Astrocyte (in vitro differentiated cells and primary cell): ENCODE data around the gene FTO. TPM values are rescaled to one million over a fixed set of nuclear protein-coding genes. Genes with fewer than 3 reads are reported as not detected.

Source experiments
- DNase-seq: peaks from one replicate; pipeline ENCODE4 v3.0.0-alpha.2; 2010; ENCODE audit warnings: low read depth
- FAIRE-seq: peaks from 2 replicates; lab custom pipeline; 2011; peaks lifted over from hg19 to GRCh38; lab: Jason Lieb, UNC
- H2AFZ ChIP-seq: 2 replicates; pipeline ENCODE4 v1.6.0; 2012; ENCODE audit warnings: low read depth, low read length, inconsistent platforms
- H3K27ac ChIP-seq: 2 replicates; pipeline ENCODE4 v1.5.1; 2011; ENCODE audit warnings: low read depth, low read length, inconsistent platforms
- H3K27me3 ChIP-seq: 2 replicates; pipeline ENCODE4 v1.6.0; 2011; ENCODE audit warnings: low read length, inconsistent platforms; ENCODE audit not compliant: insufficient read depth
- H3K36me3 ChIP-seq: 2 replicates; pipeline ENCODE4 v1.5.1; 2011; ENCODE audit warnings: low read length, inconsistent platforms; ENCODE audit not compliant: insufficient read depth
- H3K4me1 ChIP-seq: 2 replicates; pipeline ENCODE4 v1.5.1; 2011; ENCODE audit warnings: low read length, inconsistent platforms; ENCODE audit not compliant: insufficient read depth
- H3K4me2 ChIP-seq: 2 replicates; pipeline ENCODE4 v1.6.0; 2012; ENCODE audit warnings: low read length, inconsistent platforms
- H3K4me3 ChIP-seq: 2 replicates; pipeline ENCODE4 v1.5.1; 2011; ENCODE audit warnings: low read depth, mild to moderate bottlenecking, low read length, inconsistent platforms; ENCODE audit not compliant: insufficient read depth
- H3K79me2 ChIP-seq: 2 replicates; pipeline ENCODE4 v1.6.0; 2012; ENCODE audit warnings: mild to moderate bottlenecking, low read length, inconsistent platforms; ENCODE audit not compliant: insufficient read depth
- H3K9ac ChIP-seq: 2 replicates; pipeline ENCODE4 v1.6.0; 2012; ENCODE audit warnings: mild to moderate bottlenecking, low read length, inconsistent platforms
- H3K9me3 ChIP-seq: 2 replicates; pipeline ENCODE4 v1.5.1; 2012; ENCODE audit warnings: low read depth, mild to moderate bottlenecking, low read length, inconsistent platforms; ENCODE audit not compliant: insufficient read depth
- H4K20me1 ChIP-seq: 2 replicates; pipeline ENCODE4 v1.6.0; 2012; ENCODE audit warnings: low read length, inconsistent platforms; ENCODE audit not compliant: insufficient read depth
- H3K27ac Mint-ChIP-seq: one replicate; pipeline ENCODE4 v1.8.0; 2021; ENCODE audit warnings: mild to moderate bottlenecking, mixed read lengths; ENCODE audit not compliant: unreplicated experiment
- H3K27me3 Mint-ChIP-seq: one replicate; pipeline ENCODE4 v1.8.0; 2021; ENCODE audit warnings: low read depth, mixed read lengths; ENCODE audit not compliant: unreplicated experiment
- H3K36me3 Mint-ChIP-seq: one replicate; pipeline ENCODE4 v1.8.0; 2021; ENCODE audit warnings: low read depth, mixed read lengths; ENCODE audit not compliant: unreplicated experiment
- H3K4me1 Mint-ChIP-seq: one replicate; pipeline ENCODE4 v1.8.0; 2021; ENCODE audit warnings: low read depth, mixed read lengths; ENCODE audit not compliant: unreplicated experiment
- H3K4me3 Mint-ChIP-seq: one replicate; pipeline ENCODE4 v1.8.0; 2021; ENCODE audit warnings: mild to moderate bottlenecking, moderate library complexity, mixed read lengths; ENCODE audit not compliant: unreplicated experiment
- H3K9me3 Mint-ChIP-seq: one replicate; pipeline ENCODE4 v1.8.0; 2021; ENCODE audit warnings: mild to moderate bottlenecking, mixed read lengths; ENCODE audit not compliant: unreplicated experiment
- EZH2 ChIP-seq: IDR thresholded peaks from 2 replicates; pipeline ENCODE4 v1.6.1; 2012; ENCODE audit warnings: mild to moderate bottlenecking, low read length, inconsistent platforms; ENCODE audit not compliant: insufficient read depth
- total RNA-seq: library from RNA; stranded (reverse); gene quantifications from 2 replicates; pipeline ENCODE4 v1.2.1, GENCODE V29; 2021
- TF ChIP-seq, protein P1 (sequence below): IDR thresholded peaks from 2 replicates; pipeline ENCODE4 v1.5.1; 2011; ENCODE audit warnings: low read depth, mild to moderate bottlenecking, inconsistent platforms, low read length, moderate library complexity; ENCODE audit not compliant: insufficient read depth

Gene FTO
- total RNA-seq, 1 donor from 2014 or later: 73.1 TPM

DNA sequence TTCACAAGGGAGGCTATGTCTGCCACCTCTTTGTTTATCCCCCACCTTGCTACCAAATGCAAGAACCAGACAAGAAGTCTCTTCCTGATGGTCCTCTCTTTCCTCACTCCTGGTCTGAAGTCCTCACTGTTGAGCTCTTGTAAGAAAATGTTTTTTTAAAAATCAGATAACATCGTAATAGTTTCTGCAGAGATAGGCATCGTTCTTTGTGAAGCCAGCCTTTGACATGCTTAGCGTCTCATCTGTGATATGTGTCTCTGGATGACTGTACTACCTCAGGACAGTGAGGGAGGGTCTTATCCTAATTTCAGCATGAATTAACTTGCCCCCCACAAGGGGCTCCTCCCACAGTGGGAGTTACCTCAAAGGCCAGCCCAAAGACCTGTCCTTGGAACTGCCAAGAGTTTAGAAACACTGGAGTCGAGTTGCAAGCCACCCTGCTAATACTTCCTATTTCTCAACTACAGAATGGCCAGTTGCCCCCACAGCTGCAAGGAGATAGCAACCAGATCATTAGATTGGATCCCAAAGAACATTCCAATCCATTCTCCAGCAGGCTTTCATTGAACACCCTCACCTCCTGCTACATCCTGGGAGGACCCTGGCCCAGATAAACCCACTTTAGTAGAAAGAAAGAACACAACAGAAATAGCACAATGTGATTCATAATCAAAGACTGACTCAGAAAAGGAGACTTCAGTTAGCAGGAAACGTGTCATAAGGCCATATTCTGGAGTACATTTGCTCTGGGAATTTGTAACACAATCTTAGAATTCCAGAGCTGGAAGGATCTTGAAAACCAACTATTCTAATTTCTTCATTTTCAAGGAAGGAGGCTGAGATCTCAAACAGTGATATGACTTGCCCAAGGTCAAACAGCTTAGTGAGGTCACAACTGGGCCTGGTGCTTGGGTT, 431.7 kb downstream of the FTO start:
- Mint-ChIP-seq H3K27me3 (peaks cover 3% of the 10 kb centered on the region), H3K4me1 (peaks cover 14% of the 10 kb centered on the region), H3K9me3 (peaks cover 5% of the 10 kb centered on the region), H3K36me3 (no peaks in the 10 kb centered on the region), H3K4me3 (no peak overlapping the region), H3K27ac (peak overlapping the region; percentile 93)
- H3K4me1 ChIP-seq: peaks cover 14% of the 10 kb centered on the region
- peak overlapping the region; percentile 84 for H3K27ac ChIP-seq
- no peak for TF ChIP-seq EZH2
- TF ChIP-seq, protein P1, sequence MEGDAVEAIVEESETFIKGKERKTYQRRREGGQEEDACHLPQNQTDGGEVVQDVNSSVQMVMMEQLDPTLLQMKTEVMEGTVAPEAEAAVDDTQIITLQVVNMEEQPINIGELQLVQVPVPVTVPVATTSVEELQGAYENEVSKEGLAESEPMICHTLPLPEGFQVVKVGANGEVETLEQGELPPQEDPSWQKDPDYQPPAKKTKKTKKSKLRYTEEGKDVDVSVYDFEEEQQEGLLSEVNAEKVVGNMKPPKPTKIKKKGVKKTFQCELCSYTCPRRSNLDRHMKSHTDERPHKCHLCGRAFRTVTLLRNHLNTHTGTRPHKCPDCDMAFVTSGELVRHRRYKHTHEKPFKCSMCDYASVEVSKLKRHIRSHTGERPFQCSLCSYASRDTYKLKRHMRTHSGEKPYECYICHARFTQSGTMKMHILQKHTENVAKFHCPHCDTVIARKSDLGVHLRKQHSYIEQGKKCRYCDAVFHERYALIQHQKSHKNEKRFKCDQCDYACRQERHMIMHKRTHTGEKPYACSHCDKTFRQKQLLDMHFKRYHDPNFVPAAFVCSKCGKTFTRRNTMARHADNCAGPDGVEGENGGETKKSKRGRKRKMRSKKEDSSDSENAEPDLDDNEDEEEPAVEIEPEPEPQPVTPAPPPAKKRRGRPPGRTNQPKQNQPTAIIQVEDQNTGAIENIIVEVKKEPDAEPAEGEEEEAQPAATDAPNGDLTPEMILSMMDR: no peak
- no peaks in the 10 kb centered on the region for H3K9me3 ChIP-seq
- no peaks in the 10 kb centered on the region for H3K79me2 ChIP-seq
- H4K20me1 ChIP-seq: no peaks in the 10 kb centered on the region
- no peak overlapping the region for H3K4me3 ChIP-seq
- peak overlapping the region; percentile 53 for H3K9ac ChIP-seq
- FAIRE-seq: peak; percentile 96
- no peaks in the 10 kb centered on the region for H3K36me3 ChIP-seq
- peak overlapping the region; percentile 18 for H2AFZ ChIP-seq
- DNase-seq: peak; percentile 74
- peak overlapping the region; percentile 69 for H3K4me2 ChIP-seq
- H3K27me3 ChIP-seq: peaks cover 2% of the 10 kb centered on the region

DNA sequence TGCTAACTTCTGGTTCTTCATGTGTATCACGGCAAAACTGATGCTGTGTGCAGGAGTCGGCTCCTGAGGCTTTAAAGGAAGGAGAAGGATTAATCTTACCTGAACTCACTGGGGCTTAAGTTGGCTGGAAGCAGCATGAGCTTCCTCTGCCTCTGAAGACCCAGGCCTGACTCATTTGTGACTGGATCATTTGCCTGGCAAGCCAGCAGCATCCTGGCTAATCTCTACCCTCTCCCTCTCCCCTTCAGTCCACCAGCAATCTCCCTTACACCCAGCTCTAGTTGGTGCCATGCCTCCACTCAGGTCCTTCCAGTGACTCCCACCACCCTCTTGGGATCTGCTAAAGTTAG, 432.3 kb downstream of the FTO start:
- Mint-ChIP-seq H3K27ac (peak overlapping the region; percentile 93), H3K4me3 (no peak overlapping the region)
- H3K4me2 ChIP-seq: peak overlapping the region; percentile 69

More for the DNA sequence above, 432.3 kb downstream of the FTO start:
- DNase-seq (peak; percentile 60), FAIRE-seq (no peak)
- no peak for TF ChIP-seq EZH2
- TF ChIP-seq, protein P1: no peak
- peak overlapping the region; percentile 18 for H2AFZ ChIP-seq
- H3K79me2 ChIP-seq: no peaks in the 10 kb centered on the region
- peaks cover 2% of the 10 kb centered on the region for H3K9me3 Mint-ChIP-seq
- H3K27me3 Mint-ChIP-seq: peaks cover 2% of the 10 kb centered on the region
- H3K4me1 Mint-ChIP-seq: peaks cover 14% of the 10 kb centered on the region
- H4K20me1 ChIP-seq: no peaks in the 10 kb centered on the region
- H3K9ac ChIP-seq: peak overlapping the region; percentile 53
- no peaks in the 10 kb centered on the region for H3K36me3 ChIP-seq
- H3K36me3 Mint-ChIP-seq: no peaks in the 10 kb centered on the region
- H3K27me3 ChIP-seq: peaks cover 2% of the 10 kb centered on the region
- H3K4me1 ChIP-seq: peaks cover 14% of the 10 kb centered on the region
- no peaks in the 10 kb centered on the region for H3K9me3 ChIP-seq
- H3K27ac ChIP-seq: peak overlapping the region; percentile 84
- H3K4me3 ChIP-seq: no peak overlapping the region
